ENCODE data around the gene TMEM145. TPM values are rescaled to one million over a fixed set of nuclear protein-coding genes. Genes with fewer than 3 reads are reported as not detected.
"Not testable (repeated sequence)": the region's sequence is repeated elsewhere in the genome, so short reads cannot be mapped to it uniquely, and the experiment has no call there.

TMEM145 gene
- total and polyA plus RNA-seq, 9 of the 15 experiments (the other 6 are each of a cell fraction or from before 2014, with no cell fraction given): 0.80 to 5.5 (median 1.9) TPM; not detected in 3

- TF ChIP-seq ZNF146 (CRISPR knock-in tag; IDR thresholded peaks at IDR 0.05; ENCODE audit: unreplicated experiment) (no peak), TFAP4 (CRISPR knock-in tag; IDR thresholded peaks at IDR 0.05; ENCODE audit: borderline replicate concordance) (no peak), ZNF24 (IDR thresholded peaks at IDR 0.05) (no peak), ZNF12 (CRISPR knock-in tag; IDR thresholded peaks at IDR 0.05) (no peak)
Observed at GRCh38 chr19:42335374-42335936, 22.3 kb downstream of the TMEM145 start (continued).

GRCh38 chr19:42335971-42336370 lies 22.9 kb downstream of the TMEM145 start:
- FAIRE-seq: no peak
- Histone ChIP-seq H3K4me3 (no peak overlapping the region), H3K36me3 (ENCODE audit: control insufficient read depth, insufficient read depth, low read length) (peaks cover 15% of the 10 kb centered on the region; the same call in 2 of the 3 replicates), H4K20me1 (replicated peaks; ENCODE audit: control insufficient read depth, insufficient read depth, low read length) (no peaks in the 10 kb centered on the region), H3K4me1 (replicated peaks in 1 of 2; ENCODE audit: control insufficient read depth in 2 of 2, insufficient read depth in 2 of 2, low read length in 2 of 2) (peaks cover 0 to 17% of the 10 kb centered on the region in 2 experiments; a peak in 2 of 5 replicates), H2AFZ (ENCODE audit: low read depth, low read length) (no peak overlapping the region), H3K27ac (ENCODE audit: extremely low read depth, low read depth, low read length) (no peak overlapping the region), H3K9ac (ENCODE audit: insufficient read depth in 1 of 2, low read depth in 2 of 2, low read length in 2 of 2) (peak overlapping the region in 1 of 2 experiments; percentile 45; a peak in 1 of 4 replicates), H3K79me2 (ENCODE audit: control insufficient read depth, insufficient read depth, low read length) (no peaks in the 10 kb centered on the region), H3K27me3 (ENCODE audit: control insufficient read depth in 2 of 2, insufficient read depth in 2 of 2, low read length in 2 of 2) (no peaks in the 10 kb centered on the region), H3K4me2 (ENCODE audit: insufficient read depth, low read length) (no peak overlapping the region), H3K9me1 (ENCODE audit: control insufficient read depth, insufficient read depth, low read length) (peaks cover 3% of the 10 kb centered on the region), H3K9me3 (replicated peaks; ENCODE audit: control insufficient read depth, insufficient read depth, low read depth, low read length) (no peaks in the 10 kb centered on the region)
- BruUV-seq (replicated peaks): no TSS peak
- no peak for DNase-seq (ENCODE audit: extremely low read depth in 1 of 4, low spot score in 3 of 4)
- CTCF ChIA-PET (ENCODE audit: low intra/inter-chr PET ratio): no interaction called here
- ATAC-seq: no peak
- in situ Hi-C loops (cut with MboI): no loop called here
- POLR2A ChIA-PET: interaction anchor here (0.7 kb wide), 1 partner anchor 93 kb away, joined by 3 read pairs; no protein-coding TSS in a partner anchor
- WGBS (ENCODE audit: insufficient coverage, low coverage, missing lambda C conversion rate): 75% methylated on average over 10 of the region's 19 CpGs
- TF ChIP-seq PCBP2 (IDR thresholded peaks at IDR 0.05; ENCODE audit: low read depth, low read length, poor library complexity, severe bottlenecking) (no peak), TCF7 (IDR thresholded peaks at IDR 0.05; ENCODE audit: borderline replicate concordance) (no peak), FUS (optimal IDR thresholded peaks at IDR 0.05; ENCODE audit: low read depth, low read length) (no peak), MYBL2 (IDR thresholded peaks at IDR 0.05; ENCODE audit: low read depth) (no peak), MYBL2 (CRISPR knock-in tag; IDR thresholded peaks at IDR 0.05; ENCODE audit: borderline replicate concordance) (no peak)
- intact Hi-C loops (cut with micrococcal nuclease): no loop called here

- DNase-seq (ENCODE audit: extremely low read depth in 1 of 4, low spot score in 3 of 4); H4K20me1 ChIP-seq (replicated peaks; ENCODE audit: control insufficient read depth, insufficient read depth, low read length); H3K4me3 ChIP-seq; FAIRE-seq; CTCF ChIA-PET (ENCODE audit: low intra/inter-chr PET ratio); H3K27me3 ChIP-seq (ENCODE audit: control insufficient read depth in 2 of 2, insufficient read depth in 2 of 2, low read length in 2 of 2); H3K4me2 ChIP-seq (ENCODE audit: insufficient read depth, low read length); H2AFZ ChIP-seq (ENCODE audit: low read depth, low read length); ATAC-seq; H3K27ac ChIP-seq (ENCODE audit: extremely low read depth, low read depth, low read length); intact Hi-C loops (cut with micrococcal nuclease); BruUV-seq (replicated peaks); H3K9ac ChIP-seq (ENCODE audit: insufficient read depth in 1 of 2, low read depth in 2 of 2, low read length in 2 of 2); H3K9me3 ChIP-seq (replicated peaks; ENCODE audit: control insufficient read depth, insufficient read depth, low read depth, low read length); POLR2A ChIA-PET; H3K79me2 ChIP-seq (ENCODE audit: control insufficient read depth, insufficient read depth, low read length); in situ Hi-C loops (cut with MboI); H3K9me1 ChIP-seq (ENCODE audit: control insufficient read depth, insufficient read depth, low read length): not testable (repeated sequence)
- H3K36me3 ChIP-seq (ENCODE audit: control insufficient read depth, insufficient read depth, low read length): peaks cover 19% of the 10 kb centered on the region; the same call in 2 of the 3 replicates
- H3K4me1 ChIP-seq (replicated peaks in 1 of 2; ENCODE audit: control insufficient read depth in 2 of 2, insufficient read depth in 2 of 2, low read length in 2 of 2): peaks cover 0 to 16% of the 10 kb centered on the region in 2 experiments; a peak in 2 of 5 replicates
- WGBS (ENCODE audit: insufficient coverage, low coverage, missing lambda C conversion rate): 68% methylated on average over 7 of the region's 7 CpGs
Observed at GRCh38 chr19:42339126-42339860, 26.2 kb downstream of the TMEM145 start.

All from K562 (cell line).